Natural killer cell treated with Interleukin-12 subunit alpha and Interleukin-12 subunit beta and Interleukin-15 and Interleukin-18, amount 100 ng/mL, for 72 hours (primary cell): Measurements from ENCODE around the gene MPG. TPM values are rescaled to one million over a fixed set of nuclear protein-coding genes. Genes with fewer than 3 reads are reported as not detected.
"Not testable (repeated sequence)": the region's sequence is repeated elsewhere in the genome, so short reads cannot be mapped to it uniquely, and the experiment has no call there.

Experiments
- ATAC-seq, 2 donors: fragments of 150-1000 bp; cut with Tn5 transposase in 1 of 2; sonication (Bioruptor Pico), chemical (Tn5 transposase) in 1 of 2; 2 replicates each; pipeline ENCODE4 v1.10.0; 2021
- DNase-seq: peaks from one replicate; pipeline ENCODE4 v3.0.0; 2022; ENCODE audit warnings: low spot score
- H3K27ac Mint-ChIP-seq, 2 donors: 1 replicate in 1 of 2; 2 replicates in 1 of 2; pipeline ENCODE4 v1.8.0; 2022; ENCODE audit warnings: mixed read lengths in 2 of 2, mild to moderate bottlenecking in 1 of 2, moderate library complexity in 1 of 2
- H3K27me3 Mint-ChIP-seq, 2 donors: 1 replicate in 1 of 2; 2 replicates in 1 of 2; pipeline ENCODE4 v1.8.0; 2022; ENCODE audit warnings: mixed read lengths in 2 of 2
- H3K36me3 Mint-ChIP-seq: one replicate; pipeline ENCODE4 v1.8.0; 2022; ENCODE audit warnings: mixed read lengths
- H3K4me1 Mint-ChIP-seq, 2 donors: 1 replicate in 1 of 2; 2 replicates in 1 of 2; pipeline ENCODE4 v1.8.0; 2022; ENCODE audit warnings: low read depth in 2 of 2, mixed read lengths in 2 of 2, mild to moderate bottlenecking in 1 of 2
- H3K4me3 Mint-ChIP-seq: one replicate; pipeline ENCODE4 v1.8.0; 2022; ENCODE audit warnings: mixed read lengths
- H3K9me3 Mint-ChIP-seq: 2 replicates; pipeline ENCODE4 v1.8.0; 2022; ENCODE audit warnings: mixed read lengths
- total RNA-seq, 2 donors: library from RNA; stranded (reverse); gene quantifications; one replicate each; pipeline ENCODE4 v1.2.3, GENCODE V29; 2022

MPG gene
- total RNA-seq, 2 donors from 2014 or later, result 39.9 to 43.8 TPM

GRCh38 chr16:42069-42457, 36.0 kb upstream of the MPG start:
- no peaks in the 10 kb centered on the region for H3K9me3 Mint-ChIP-seq
- H3K4me3 Mint-ChIP-seq, result no peak overlapping the region
- no peak overlapping the region for H3K27ac Mint-ChIP-seq
- no peak for ATAC-seq
- peak; percentile 0 for DNase-seq
- H3K4me1 Mint-ChIP-seq, result peaks cover 17 to 20% of the 10 kb centered on the region in 2 donors
- peaks cover 28% of the 10 kb centered on the region for H3K36me3 Mint-ChIP-seq
- H3K27me3 Mint-ChIP-seq, result no peaks in the 10 kb centered on the region

- no peaks in the 10 kb centered on the region for H3K27me3 Mint-ChIP-seq
- no peak overlapping the region for H3K4me3 Mint-ChIP-seq
- H3K4me1 Mint-ChIP-seq, result peaks cover 17 to 20% of the 10 kb centered on the region in 2 donors
- H3K27ac Mint-ChIP-seq, result no peak overlapping the region
- ATAC-seq (no peak), DNase-seq (peak; percentile 15)
- H3K9me3 Mint-ChIP-seq, result no peaks in the 10 kb centered on the region
- peaks cover 28% of the 10 kb centered on the region for H3K36me3 Mint-ChIP-seq
Observed at GRCh38 chr16:42691-43090, 35.3 kb upstream of the MPG start.

DNA sequence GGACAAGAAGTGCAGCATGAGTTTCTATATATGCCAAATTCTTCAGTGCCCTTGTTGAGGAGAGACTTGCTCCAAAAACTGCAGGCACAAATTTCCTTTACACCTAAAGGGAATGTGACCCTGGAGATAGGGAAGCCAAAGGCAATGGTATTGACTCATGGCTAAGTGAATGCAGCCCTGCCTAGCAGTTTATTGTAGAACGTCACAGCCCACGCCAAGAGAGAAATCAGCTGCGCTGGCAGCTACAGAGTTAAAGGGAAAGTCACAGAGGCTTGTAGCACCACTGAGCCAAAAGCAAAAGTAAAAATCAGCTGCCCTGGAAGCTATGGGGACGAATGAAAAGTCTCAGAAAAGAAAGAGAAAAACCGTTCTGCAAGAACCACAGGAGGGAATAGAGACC, 34.7 kb upstream of the MPG start:
- H3K4me3 Mint-ChIP-seq, result no peak overlapping the region
- DNase-seq, result no peak
- H3K27me3 Mint-ChIP-seq, result no peaks in the 10 kb centered on the region
- ATAC-seq, result no peak
- H3K27ac Mint-ChIP-seq, result no peak overlapping the region
- H3K36me3 Mint-ChIP-seq, result peaks cover 28% of the 10 kb centered on the region
- no peaks in the 10 kb centered on the region for H3K9me3 Mint-ChIP-seq
- H3K4me1 Mint-ChIP-seq, result peaks cover 17 to 20% of the 10 kb centered on the region in 2 donors

DNA sequence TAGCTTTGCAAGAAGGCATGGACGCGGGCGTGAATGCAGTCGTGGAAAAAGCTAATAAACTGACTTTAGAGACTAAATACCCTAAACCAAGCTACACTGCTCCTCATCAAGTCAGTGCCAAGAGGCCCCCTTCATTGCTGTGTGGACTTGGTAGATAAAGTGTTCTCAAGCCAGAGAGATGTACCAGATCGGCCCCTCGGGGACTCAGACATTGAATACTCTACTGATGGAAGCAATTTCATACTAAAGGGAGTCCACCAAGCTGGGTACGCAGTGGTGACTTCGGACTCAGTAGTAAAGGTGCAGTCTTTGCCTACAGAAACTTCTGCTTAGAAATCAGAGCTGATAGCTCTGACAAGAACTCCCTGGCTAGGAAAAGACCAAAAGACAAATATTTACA, 33.4 kb upstream of the MPG start:
- DNase-seq (peak; percentile 16), ATAC-seq (no peak)
- no peak overlapping the region for H3K27ac Mint-ChIP-seq
- no peaks in the 10 kb centered on the region for H3K27me3 Mint-ChIP-seq
- H3K9me3 Mint-ChIP-seq, result no peaks in the 10 kb centered on the region
- peaks cover 28% of the 10 kb centered on the region for H3K36me3 Mint-ChIP-seq
- H3K4me1 Mint-ChIP-seq, result peaks cover 12 to 13% of the 10 kb centered on the region in 2 donors
- no peak overlapping the region for H3K4me3 Mint-ChIP-seq

DNA sequence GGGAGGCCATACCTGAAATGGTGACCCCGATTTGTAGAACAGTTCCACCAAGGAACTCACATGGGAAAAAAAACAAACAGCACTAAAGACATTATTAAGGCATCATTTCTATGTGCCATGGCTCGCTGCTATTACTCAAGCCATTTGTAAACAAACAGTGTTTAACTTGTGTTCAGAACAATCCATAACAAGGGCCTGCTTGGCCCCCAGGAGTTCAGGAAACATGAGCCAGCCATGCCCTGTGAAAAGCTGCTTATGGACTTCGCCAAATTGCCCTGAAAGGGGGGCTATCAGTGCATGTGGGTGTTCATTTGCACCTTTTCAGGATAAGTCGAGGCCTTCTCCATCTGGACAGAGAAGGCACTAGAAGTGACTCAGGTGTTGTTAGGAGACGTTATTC, 32.6 kb upstream of the MPG start:
- Mint-ChIP-seq H3K36me3 (peaks cover 33% of the 10 kb centered on the region), H3K4me3 (no peak overlapping the region), H3K4me1 (peaks cover 13 to 16% of the 10 kb centered on the region in 2 donors), H3K27me3 (no peaks in the 10 kb centered on the region), H3K27ac (no peak overlapping the region), H3K9me3 (no peaks in the 10 kb centered on the region)
- DNase-seq (peak; percentile 15), ATAC-seq (no peak)

DNA sequence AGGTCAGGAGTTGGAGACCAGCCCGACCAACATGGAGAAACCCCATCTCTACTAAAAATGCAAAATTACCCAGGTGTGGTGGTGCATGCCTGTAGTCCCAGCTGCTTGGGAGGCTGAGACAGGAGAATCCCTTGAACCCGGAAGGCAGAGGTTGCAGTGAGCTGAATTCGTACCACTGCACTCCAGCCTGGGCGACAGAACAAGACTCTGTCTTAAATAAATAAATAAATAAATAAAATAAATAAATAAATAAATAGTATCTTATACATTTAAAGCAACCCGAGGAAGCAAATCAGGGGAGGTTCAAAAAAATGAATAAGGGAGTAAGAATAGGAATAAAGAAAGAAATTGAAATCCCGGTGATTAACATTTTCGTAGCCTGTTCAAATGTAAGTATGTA, 31.5 kb upstream of the MPG start:
- peaks cover 41% of the 10 kb centered on the region for H3K36me3 Mint-ChIP-seq
- DNase-seq, result peak; percentile 25
- not testable (repeated sequence) for H3K9me3 Mint-ChIP-seq, H3K27ac Mint-ChIP-seq, H3K4me3 Mint-ChIP-seq, ATAC-seq, H3K27me3 Mint-ChIP-seq
- peaks cover 22 to 24% of the 10 kb centered on the region in 2 donors for H3K4me1 Mint-ChIP-seq

GRCh38 chr16:47234-47633, 30.8 kb upstream of the MPG start:
- peak; percentile 20 for DNase-seq
- no peak overlapping the region for H3K27ac Mint-ChIP-seq
- no peak for ATAC-seq
- H3K4me3 Mint-ChIP-seq, result no peak overlapping the region
- peaks cover 34% of the 10 kb centered on the region for H3K36me3 Mint-ChIP-seq
- H3K9me3 Mint-ChIP-seq, result no peaks in the 10 kb centered on the region
- peaks cover 18 to 19% of the 10 kb centered on the region in 2 donors for H3K4me1 Mint-ChIP-seq
- H3K27me3 Mint-ChIP-seq, result no peaks in the 10 kb centered on the region

DNA sequence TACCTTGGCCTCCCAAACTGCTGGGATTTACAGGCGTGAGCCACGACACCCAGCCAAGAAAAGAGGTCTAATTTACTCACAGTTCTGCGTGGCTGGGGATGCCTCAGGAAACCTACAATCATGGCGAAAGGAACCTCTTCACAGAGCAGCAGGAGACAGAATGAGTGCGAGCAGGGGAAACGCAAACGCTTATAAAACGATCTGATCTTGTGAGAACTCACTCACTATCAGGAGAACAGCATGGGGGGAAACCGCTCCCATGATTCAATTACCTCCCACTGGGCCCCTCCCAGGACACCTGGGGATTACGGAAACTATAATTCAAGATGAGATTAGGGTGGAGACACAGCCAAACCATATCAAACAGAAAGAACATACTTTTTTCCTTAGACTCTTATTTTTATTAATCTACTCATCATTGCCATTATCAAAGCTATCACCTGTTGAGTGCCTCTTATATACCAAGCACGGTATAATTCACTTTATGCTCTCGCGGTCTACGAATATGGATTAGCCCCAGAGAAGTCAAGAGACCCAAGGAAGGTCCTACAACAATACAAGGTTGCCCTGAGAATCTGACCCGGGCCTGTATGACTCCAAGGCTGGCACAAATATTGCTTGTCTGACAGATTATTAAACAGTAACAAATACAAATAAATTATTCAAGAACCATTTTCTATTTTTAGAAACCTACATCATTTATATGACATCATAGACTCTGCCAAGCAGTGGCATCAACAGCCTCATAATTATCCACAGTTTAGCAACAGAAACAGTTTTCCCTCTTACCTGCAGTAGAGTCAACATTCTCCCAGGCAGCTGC, 27.0 kb upstream of the MPG start:
- Mint-ChIP-seq H3K27ac (peak overlapping the region in 1 of 2 donors; percentile 50), H3K9me3 (no peaks in the 10 kb centered on the region)

GRCh38 chr16:53346-54236, 24.4 kb upstream of the MPG start, which contains the start of the genes POLR3K and SNRNP25:
POLR3K (minus strand) TSS chr16:53608; CDS start chr16:53586, 22 bp downstream.
SNRNP25 (plus strand) TSS chr16:53828; CDS start chr16:54017, 189 bp downstream.
- Mint-ChIP-seq H3K27ac (peak within 1 kb of the TSS; percentile 91 to 94), H3K4me3 (peak within 1 kb of the TSS; percentile 99), H3K4me1 (peaks cover 18 to 22% of the 10 kb centered on the region in 2 donors), H3K27me3 (no peaks in the 10 kb centered on the region), H3K36me3 (peaks cover 13% of the 10 kb centered on the region), H3K9me3 (no peaks in the 10 kb centered on the region)
- DNase-seq (peak; percentile 99), ATAC-seq (peak; percentile 98)

More for the DNA sequence above, 27.0 kb upstream of the MPG start:
- peaks cover 15% of the 10 kb centered on the region for H3K36me3 Mint-ChIP-seq
- ATAC-seq (no peak), DNase-seq (peak; percentile 10)
- H3K4me3 Mint-ChIP-seq, result peak overlapping the region; percentile 99
- H3K27me3 Mint-ChIP-seq, result no peaks in the 10 kb centered on the region
- H3K4me1 Mint-ChIP-seq, result peaks cover 18 to 20% of the 10 kb centered on the region in 2 donors

- Mint-ChIP-seq H3K36me3 (peaks cover 13% of the 10 kb centered on the region), H3K4me3 (peak overlapping the region; percentile 99), H3K4me1 (peaks cover 18 to 22% of the 10 kb centered on the region in 2 donors), H3K9me3 (no peaks in the 10 kb centered on the region), H3K27ac (peak overlapping the region; percentile 91 to 94), H3K27me3 (no peaks in the 10 kb centered on the region)
- ATAC-seq (no peak), DNase-seq (no peak)
Observed at GRCh38 chr16:54237-54581, 23.8 kb upstream of the MPG start.

DNA sequence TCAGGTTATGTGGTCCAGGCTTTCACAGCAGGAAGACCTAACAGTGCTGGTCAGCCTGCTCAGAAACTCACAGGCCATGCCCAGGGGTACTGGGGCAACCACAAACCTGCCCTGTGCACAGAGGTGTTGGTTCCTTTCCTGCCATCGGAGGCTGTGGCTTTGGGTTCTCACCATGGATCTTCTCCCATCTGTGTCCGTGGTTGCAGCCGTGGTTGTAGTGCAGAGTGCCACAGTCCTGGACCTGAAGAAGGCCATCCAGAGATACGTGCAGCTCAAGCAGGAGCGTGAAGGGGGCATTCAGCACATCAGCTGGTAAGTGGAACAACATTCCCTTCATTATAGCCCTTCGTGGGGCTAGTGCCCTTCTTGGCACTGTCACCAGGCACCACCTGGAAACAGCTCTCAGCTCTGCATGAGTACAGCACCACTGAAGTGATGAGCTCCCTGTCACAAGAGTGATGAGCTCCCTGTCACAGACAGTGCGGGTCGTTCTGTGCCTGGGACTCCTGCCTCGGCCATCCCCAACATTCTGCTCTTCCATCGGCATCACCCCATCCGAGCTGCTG, 22.4 kb upstream of the MPG start:
- ATAC-seq (no peak), DNase-seq (no peak)
- Mint-ChIP-seq H3K4me1 (peaks cover 17 to 18% of the 10 kb centered on the region in 2 donors), H3K36me3 (peaks cover 8% of the 10 kb centered on the region), H3K9me3 (no peaks in the 10 kb centered on the region), H3K4me3 (peak overlapping the region; percentile 99), H3K27ac (no peak overlapping the region), H3K27me3 (no peaks in the 10 kb centered on the region)

- Mint-ChIP-seq H3K4me3 (peak overlapping the region; percentile 27), H3K36me3 (peaks cover 1% of the 10 kb centered on the region), H3K27me3 (no peaks in the 10 kb centered on the region), H3K27ac (no peak overlapping the region), H3K4me1 (peaks cover 10 to 12% of the 10 kb centered on the region in 2 donors), H3K9me3 (no peaks in the 10 kb centered on the region)
- ATAC-seq, result no peak
- DNase-seq, result no peak
Observed at GRCh38 chr16:56231-56927, 21.6 kb upstream of the MPG start.

DNA sequence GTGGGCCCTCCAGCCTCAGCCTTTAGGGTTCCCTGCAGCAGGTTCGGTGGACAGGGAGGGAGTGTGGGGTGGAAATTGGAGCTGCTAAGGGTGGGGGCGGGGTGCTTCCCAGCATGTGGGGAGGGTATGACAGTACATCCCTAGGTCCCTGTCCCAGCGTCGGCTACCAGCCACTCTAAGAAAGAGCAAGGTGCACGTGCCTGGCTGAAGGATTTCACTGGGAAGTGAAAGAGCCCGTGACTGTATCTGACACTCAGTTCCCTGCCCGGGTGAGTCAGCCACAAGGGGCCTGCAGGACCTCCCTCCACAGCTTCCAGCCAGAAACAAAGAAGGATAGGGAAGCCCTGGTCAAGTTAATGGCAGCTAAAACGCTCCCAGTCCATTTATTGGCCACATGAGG, 20.3 kb upstream of the MPG start:
- no peaks in the 10 kb centered on the region for H3K36me3 Mint-ChIP-seq
- H3K4me1 Mint-ChIP-seq, result peaks cover 5 to 9% of the 10 kb centered on the region in 2 donors
- H3K4me3 Mint-ChIP-seq, result no peak overlapping the region
- H3K9me3 Mint-ChIP-seq, result no peaks in the 10 kb centered on the region
- ATAC-seq (no peak), DNase-seq (no peak)
- no peaks in the 10 kb centered on the region for H3K27me3 Mint-ChIP-seq
- H3K27ac Mint-ChIP-seq, result peak overlapping the region in 1 of 2 donors; percentile 73
